HG03565 (cell line): Measurements from ENCODE around the gene VSTM2L.
"Not testable (repeated sequence)": the region's sequence is repeated elsewhere in the genome, so short reads cannot be mapped to it uniquely, and the experiment has no call there.

Source experiments
- ATAC-seq: cut with Tn5 transposase; IDR thresholded peaks from one replicate; pipeline ENCODE4 v1.9.1; 2021; ENCODE audit warnings: mild to moderate bottlenecking, moderate library complexity; ENCODE audit not compliant: unreplicated experiment

Gene VSTM2L

GRCh38 chr20:37902504-37903313 lies at the start of gene VSTM2L:
TSS of gene VSTM2L (plus strand) at chr20:37903127. CDS start at chr20:37903351, 224 bp downstream.
- ATAC-seq: no peak

GRCh38 chr20:37853823-37854375 lies 49.0 kb upstream of the VSTM2L start:
- ATAC-seq: peak; percentile 69

- not testable (repeated sequence) for ATAC-seq
Measured at GRCh38 chr20:37856034-37856433, 46.9 kb upstream of the VSTM2L start.

GRCh38 chr20:37856932-37857660 lies 45.8 kb upstream of the VSTM2L start:
- no peak for ATAC-seq

- ATAC-seq: no peak
Measured at GRCh38 chr20:37859406-37860171, 43.3 kb upstream of the VSTM2L start.

- ATAC-seq: no peak
Measured at GRCh38 chr20:37863289-37863688, 39.6 kb upstream of the VSTM2L start.

- no peak for ATAC-seq
Measured at GRCh38 chr20:37864298-37864697, 38.6 kb upstream of the VSTM2L start.

- no peak for ATAC-seq
Measured at GRCh38 chr20:37866051-37866450, 36.9 kb upstream of the VSTM2L start.

GRCh38 chr20:37867289-37868195 lies 35.4 kb upstream of the VSTM2L start:
- no peak for ATAC-seq

GRCh38 chr20:37868851-37869333 lies 34.0 kb upstream of the VSTM2L start:
- no peak for ATAC-seq

- no peak for ATAC-seq
Measured at GRCh38 chr20:37869334-37869861, 33.5 kb upstream of the VSTM2L start.

GRCh38 chr20:37870294-37870693 lies 32.6 kb upstream of the VSTM2L start:
- no peak for ATAC-seq

- no peak for ATAC-seq
Measured at GRCh38 chr20:37871751-37872150, 31.2 kb upstream of the VSTM2L start.

GRCh38 chr20:37872161-37872560 lies 30.8 kb upstream of the VSTM2L start:
- no peak for ATAC-seq

GRCh38 chr20:37873884-37874283 lies 29.0 kb upstream of the VSTM2L start:
- no peak for ATAC-seq

GRCh38 chr20:37875460-37876175 lies 27.3 kb upstream of the VSTM2L start:
- ATAC-seq: no peak

- no peak for ATAC-seq
Measured at GRCh38 chr20:37876863-37877262, 26.1 kb upstream of the VSTM2L start.

GRCh38 chr20:37877832-37878772 lies 24.8 kb upstream of the VSTM2L start:
- ATAC-seq: no peak
